HepG2 (cell line): ENCODE measurements around the gene FAM43A. TPM values are rescaled to one million over a fixed set of nuclear protein-coding genes. Genes with fewer than 3 reads are reported as not detected.

Experiments used
- ATAC-seq: fragments of 200-7000 bp; cut with Tn5 transposase; 3 replicates; pipeline ENCODE4 v1.9.1; 2020; ENCODE audit warnings: mild to moderate bottlenecking, moderate library complexity
- BruUV-seq: library from RNA; stranded (reverse); fragments of 400-500 nt; replicated peaks from 2 replicates; lab custom pipeline; 2021; lab: Mats Ljungman, UMichigan
- CTCF ChIA-PET: fragments of 300-600 bp; formaldehyde crosslinking; extraction: SDS; loops from one replicate; lab custom pipeline; 2021; ENCODE audit warnings: low total read pairs, inconsistent platforms, low intra/inter-chr PET ratio; lab: Yijun Ruan, JAX
- POLR2A ChIA-PET: fragments of 350-600 bp; sonication (Branson Sonifier 250); formaldehyde crosslinking; loops from one replicate; lab custom pipeline; 2020; ENCODE audit warnings: antibody characterized with exemption, inconsistent platforms; lab: Yijun Ruan, JAX
- DNase-seq: peaks from one replicate; pipeline ENCODE4 v3.0.0-alpha.2; 2015; ENCODE audit warnings: low spot score
- FAIRE-seq: peaks from 3 replicates; lab custom pipeline; 2011; peaks lifted over from hg19 to GRCh38; lab: Jason Lieb, UNC
- H2AFZ ChIP-seq: one replicate; pipeline ENCODE4 v1.6.1; 2011; ENCODE audit warnings: low read length, inconsistent platforms
- H3K27ac ChIP-seq: fragments of 300-600 bp; 3 replicates; pipeline ENCODE4 v1.8.0; 2011; ENCODE audit warnings: mixed run types, mild to moderate bottlenecking, mixed read lengths, low read length, inconsistent platforms; ENCODE audit not compliant: insufficient read depth; ENCODE audit errors: extremely low read length
- H3K27me3 ChIP-seq, 2 experiments: fragments of 200-600 bp in 1 of 2; 2 replicates in 1 of 2; 3 replicates in 1 of 2; pipeline versions ENCODE4 v1.6.0 to v1.8.0; 2011; ENCODE audit warnings: low read length in 2 of 2, mild to moderate bottlenecking in 2 of 2, moderate library complexity in 2 of 2, inconsistent platforms in 1 of 2; ENCODE audit not compliant: insufficient read depth in 2 of 2, control insufficient read depth in 1 of 2
- H3K36me3 ChIP-seq, 2 experiments: fragments of 200-600 bp in 1 of 2; replicated peaks in 1 of 2; 2 replicates in 1 of 2; 3 replicates in 1 of 2; pipeline versions ENCODE4 v1.5.1 to v1.8.0; 2011; ENCODE audit warnings: low read length in 2 of 2, inconsistent platforms in 1 of 2; ENCODE audit not compliant: insufficient read depth in 2 of 2, control insufficient read depth in 1 of 2
- H3K4me1 ChIP-seq: 2 replicates; pipeline ENCODE4 v1.5.1; 2012; ENCODE audit warnings: low read length, inconsistent platforms; ENCODE audit not compliant: insufficient read depth
- H3K4me2 ChIP-seq: 2 replicates; pipeline ENCODE4 v1.6.0; 2011; ENCODE audit warnings: low read depth, low read length, inconsistent platforms
- H3K4me3 ChIP-seq, 3 experiments: fragments of 200-600 bp in 1 of 3; sonication (generic), shearing (Covaris generic) in 1 of 3; replicated peaks in 1 of 3; 2 replicates each; pipeline ENCODE4 v1.5.1; 2011 to 2016; ENCODE audit warnings: low read length in 3 of 3, inconsistent platforms in 2 of 3, low read depth in 2 of 3, mild to moderate bottlenecking in 2 of 3, control low read depth in 1 of 3, mixed read lengths in 1 of 3; ENCODE audit not compliant: insufficient read depth in 1 of 3
- H3K79me2 ChIP-seq: one replicate; pipeline ENCODE4 v1.6.1; 2011; ENCODE audit warnings: low read length, inconsistent platforms; ENCODE audit not compliant: insufficient read depth
- H3K9ac ChIP-seq: 2 replicates; pipeline ENCODE4 v1.6.0; 2011; ENCODE audit warnings: mild to moderate bottlenecking, low read depth, low read length, inconsistent platforms; ENCODE audit not compliant: insufficient read depth
- H3K9me3 ChIP-seq: 2 replicates; pipeline ENCODE4 v1.5.1; 2012; ENCODE audit warnings: mild to moderate bottlenecking, low read length
- H4K20me1 ChIP-seq: 2 replicates; pipeline ENCODE4 v1.6.0; 2011; ENCODE audit warnings: inconsistent platforms, mild to moderate bottlenecking, low read length, moderate library complexity; ENCODE audit not compliant: insufficient read depth
- CCAR2 ChIP-seq: fragments of 200-400 bp; formaldehyde crosslinking; optimal IDR thresholded peaks from 2 replicates; pipeline ENCODE3; 2018; ENCODE audit warnings: low read depth, mild to moderate bottlenecking, low read length, moderate library complexity
- CEBPG ChIP-seq: IDR thresholded peaks from 2 replicates; pipeline ENCODE4 v1.6.1; 2016
- ETV6 ChIP-seq: sonication (generic); formaldehyde crosslinking; conservative IDR thresholded peaks from 2 replicates; pipeline ENCODE4 v1.4.0; 2020; ENCODE audit warnings: missing genetic modification reagents
- GZF1 ChIP-seq: sonication (generic); formaldehyde crosslinking; IDR thresholded peaks from 2 replicates; pipeline ENCODE4 v1.5.1; 2020; ENCODE audit warnings: mild to moderate bottlenecking, missing genetic modification reagents
- JUN ChIP-seq: sonication (generic); formaldehyde crosslinking; IDR thresholded peaks from 2 replicates; pipeline ENCODE4 v1.4.0; 2020; ENCODE audit warnings: mild to moderate bottlenecking, missing genetic modification reagents
- KMT2A ChIP-seq: sonication (generic); formaldehyde crosslinking; IDR thresholded peaks from 2 replicates; pipeline ENCODE4 v1.4.0; 2020; ENCODE audit warnings: missing genetic modification reagents
- NR2F2 ChIP-seq: IDR thresholded peaks from 2 replicates; pipeline ENCODE4 v1.6.1; 2012; ENCODE audit warnings: low read depth, inconsistent platforms, borderline replicate concordance
- NRL ChIP-seq: sonication (generic); formaldehyde crosslinking; IDR thresholded peaks from 2 replicates; pipeline ENCODE4 v1.5.0; 2020; ENCODE audit warnings: missing genetic modification reagents, mild to moderate bottlenecking, moderate library complexity, borderline replicate concordance
- ONECUT2 ChIP-seq: sonication (generic); formaldehyde crosslinking; IDR thresholded peaks from 2 replicates; pipeline ENCODE4 v1.4.0; 2020; ENCODE audit warnings: missing genetic modification reagents
- PAX8 ChIP-seq: sonication (generic); formaldehyde crosslinking; IDR thresholded peaks from 2 replicates; pipeline ENCODE4 v1.8.0; 2022; ENCODE audit warnings: mild to moderate bottlenecking, missing genetic modification reagents, borderline replicate concordance
- ZFP62 ChIP-seq: sonication (generic); formaldehyde crosslinking; IDR thresholded peaks from 2 replicates; pipeline ENCODE4 v1.4.0; 2020; ENCODE audit warnings: missing genetic modification reagents
- ZNF256 ChIP-seq: sonication (generic); formaldehyde crosslinking; conservative IDR thresholded peaks from 2 replicates; pipeline ENCODE4 v1.4.0; 2020; ENCODE audit warnings: missing genetic modification reagents
- ZNF367 ChIP-seq: sonication (generic); formaldehyde crosslinking; IDR thresholded peaks from 2 replicates; pipeline ENCODE4 v1.4.0; 2020; ENCODE audit warnings: missing genetic modification reagents, borderline replicate concordance
- ZNF547 ChIP-seq: sonication (generic); formaldehyde crosslinking; IDR thresholded peaks from 2 replicates; pipeline ENCODE4 v1.5.1; 2020; ENCODE audit warnings: mild to moderate bottlenecking, missing genetic modification reagents
- WGBS: methylation state at CpG from one replicate; pipeline ENCODE4 v1.1.6; 2017; ENCODE audit warnings: low lambda C conversion rate; 5-methylcytosine and 5-hydroxymethylcytosine counted together
- in situ Hi-C: cut with HindIII; loops from 2 replicates; pipeline ENCODE4 v1.10.0; 2017; ENCODE audit warnings: low pct_unique_long_range_greater_than_20kb; ENCODE audit not compliant: extremely low pct_ligation_motif_present
- intact Hi-C: fragments of 100-400 bp; cut with micrococcal nuclease; formaldehyde crosslinking; loops from one replicate; pipeline ENCODE4 v1.10.0; 2022; ENCODE audit not compliant: unreplicated experiment
- polyA plus RNA-seq, 8 experiments: library from polyadenylated mRNA; depleted of rRNA in 3 of 8; stranded (reverse) in 7 of 8; unstranded in 1 of 8; fragments of >200 nt; fragmentation: Illumina TruSeq in 4 of 8; extraction: Trizol in 4 of 8; gene quantifications; 2 replicates each; pipeline versions ENCODE4 v1.2.1 to v1.2.3, GENCODE V29; 2011 to 2016; ENCODE audit warnings: low read depth in 4 of 8, missing spikeins in 1 of 8, mixed read lengths in 1 of 8; ENCODE audit not compliant: insufficient read depth in 1 of 8
- total RNA-seq, 5 experiments: library from RNA; depleted of rRNA; stranded (reverse); fragments of >200 nt; fragmentation: Illumina TruSeq; extraction: Trizol; gene quantifications; 2 replicates each; pipeline ENCODE4 v1.2.3, GENCODE V29; 2016; ENCODE audit warnings: low read depth in 1 of 5
- TF ChIP-seq, protein P1 (sequence below): sonication (generic); formaldehyde crosslinking; IDR thresholded peaks from 2 replicates; pipeline ENCODE4 v1.8.0; 2022; ENCODE audit warnings: mild to moderate bottlenecking, missing genetic modification reagents
- TF ChIP-seq, protein P2 (sequence below): sonication (generic); formaldehyde crosslinking; IDR thresholded peaks from 2 replicates; pipeline ENCODE4 v1.4.0; 2020; ENCODE audit warnings: missing genetic modification reagents
- TF ChIP-seq, protein P3 (sequence below): IDR thresholded peaks from 2 replicates; pipeline ENCODE4 v1.6.1; 2016; ENCODE audit warnings: low read depth, control low read depth
- TF ChIP-seq, protein P4 (sequence below): sonication (generic); formaldehyde crosslinking; IDR thresholded peaks from 2 replicates; pipeline ENCODE4 v1.4.0; 2020; ENCODE audit warnings: mild to moderate bottlenecking, missing genetic modification reagents
- TF ChIP-seq, protein P5 (sequence below): sonication (generic); formaldehyde crosslinking; IDR thresholded peaks from 2 replicates; pipeline ENCODE4 v1.4.0; 2020; ENCODE audit warnings: mild to moderate bottlenecking, missing genetic modification reagents

The FAM43A gene
- total and polyA plus RNA-seq, 2 of the 13 experiments (the other 11 are each of a cell fraction or from before 2014, with no cell fraction given), result 0.91 to 1.8 TPM

DNA sequence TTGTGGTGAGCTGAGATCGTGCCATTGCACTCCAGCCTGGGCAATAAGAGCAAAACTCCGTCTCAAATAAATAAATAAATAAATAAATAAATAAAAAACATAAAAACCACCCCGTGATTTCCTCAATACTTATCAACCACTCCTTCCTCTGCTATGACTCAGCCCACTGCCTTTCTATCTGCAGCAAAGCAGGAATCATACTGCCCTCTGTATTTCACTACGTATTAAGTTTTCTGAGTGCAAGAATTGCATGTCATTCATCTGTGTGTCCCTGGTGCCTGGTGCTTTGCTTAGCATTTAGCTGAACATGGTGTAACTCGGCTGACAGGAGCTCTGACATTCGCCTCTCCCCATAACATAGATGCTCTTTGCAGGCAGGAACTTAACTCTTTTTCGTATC is 20.8 kb upstream of the FAM43A start:
- FAIRE-seq (no peak), ATAC-seq (no peak)

More for the DNA sequence above, 20.8 kb upstream of the FAM43A start:
- in situ Hi-C loops, result no loop called here
- Histone ChIP-seq H3K9me3 (no peaks in the 10 kb centered on the region), H3K9ac (no peak overlapping the region), H3K79me2 (no peaks in the 10 kb centered on the region), H3K4me1 (peaks cover under 1% of the 10 kb centered on the region; the same call in 1 of the 2 replicates), H3K36me3 (peaks cover 7 to 56% of the 10 kb centered on the region in 2 experiments), H3K4me3 (no peak overlapping the region), H3K27ac (no peak overlapping the region), H3K4me2 (no peak overlapping the region), H2AFZ (no peak overlapping the region), H3K27me3 (no peaks in the 10 kb centered on the region; a peak in 1 of 5 replicates), H4K20me1 (no peaks in the 10 kb centered on the region)
- TF ChIP-seq, protein P1, sequence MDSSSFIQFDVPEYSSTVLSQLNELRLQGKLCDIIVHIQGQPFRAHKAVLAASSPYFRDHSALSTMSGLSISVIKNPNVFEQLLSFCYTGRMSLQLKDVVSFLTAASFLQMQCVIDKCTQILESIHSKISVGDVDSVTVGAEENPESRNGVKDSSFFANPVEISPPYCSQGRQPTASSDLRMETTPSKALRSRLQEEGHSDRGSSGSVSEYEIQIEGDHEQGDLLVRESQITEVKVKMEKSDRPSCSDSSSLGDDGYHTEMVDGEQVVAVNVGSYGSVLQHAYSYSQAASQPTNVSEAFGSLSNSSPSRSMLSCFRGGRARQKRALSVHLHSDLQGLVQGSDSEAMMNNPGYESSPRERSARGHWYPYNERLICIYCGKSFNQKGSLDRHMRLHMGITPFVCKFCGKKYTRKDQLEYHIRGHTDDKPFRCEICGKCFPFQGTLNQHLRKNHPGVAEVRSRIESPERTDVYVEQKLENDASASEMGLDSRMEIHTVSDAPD (CRISPR knock-in tag), result no peak
- TF ChIP-seq CCAR2 (no peak), KMT2A (CRISPR knock-in tag) (no peak), ZNF367 (CRISPR knock-in tag) (no peak), CEBPG (CRISPR knock-in tag) (no peak), JUN (CRISPR knock-in tag) (no peak), ONECUT2 (CRISPR knock-in tag) (no peak), PAX8 (CRISPR knock-in tag) (no peak), ETV6 (CRISPR knock-in tag) (no peak), NRL (CRISPR knock-in tag) (no peak), ZNF256 (CRISPR knock-in tag) (no peak), ZFP62 (CRISPR knock-in tag) (no peak), NR2F2 (no peak), ZNF547 (CRISPR knock-in tag) (no peak), GZF1 (CRISPR knock-in tag) (no peak)
- TF ChIP-seq, protein P2, sequence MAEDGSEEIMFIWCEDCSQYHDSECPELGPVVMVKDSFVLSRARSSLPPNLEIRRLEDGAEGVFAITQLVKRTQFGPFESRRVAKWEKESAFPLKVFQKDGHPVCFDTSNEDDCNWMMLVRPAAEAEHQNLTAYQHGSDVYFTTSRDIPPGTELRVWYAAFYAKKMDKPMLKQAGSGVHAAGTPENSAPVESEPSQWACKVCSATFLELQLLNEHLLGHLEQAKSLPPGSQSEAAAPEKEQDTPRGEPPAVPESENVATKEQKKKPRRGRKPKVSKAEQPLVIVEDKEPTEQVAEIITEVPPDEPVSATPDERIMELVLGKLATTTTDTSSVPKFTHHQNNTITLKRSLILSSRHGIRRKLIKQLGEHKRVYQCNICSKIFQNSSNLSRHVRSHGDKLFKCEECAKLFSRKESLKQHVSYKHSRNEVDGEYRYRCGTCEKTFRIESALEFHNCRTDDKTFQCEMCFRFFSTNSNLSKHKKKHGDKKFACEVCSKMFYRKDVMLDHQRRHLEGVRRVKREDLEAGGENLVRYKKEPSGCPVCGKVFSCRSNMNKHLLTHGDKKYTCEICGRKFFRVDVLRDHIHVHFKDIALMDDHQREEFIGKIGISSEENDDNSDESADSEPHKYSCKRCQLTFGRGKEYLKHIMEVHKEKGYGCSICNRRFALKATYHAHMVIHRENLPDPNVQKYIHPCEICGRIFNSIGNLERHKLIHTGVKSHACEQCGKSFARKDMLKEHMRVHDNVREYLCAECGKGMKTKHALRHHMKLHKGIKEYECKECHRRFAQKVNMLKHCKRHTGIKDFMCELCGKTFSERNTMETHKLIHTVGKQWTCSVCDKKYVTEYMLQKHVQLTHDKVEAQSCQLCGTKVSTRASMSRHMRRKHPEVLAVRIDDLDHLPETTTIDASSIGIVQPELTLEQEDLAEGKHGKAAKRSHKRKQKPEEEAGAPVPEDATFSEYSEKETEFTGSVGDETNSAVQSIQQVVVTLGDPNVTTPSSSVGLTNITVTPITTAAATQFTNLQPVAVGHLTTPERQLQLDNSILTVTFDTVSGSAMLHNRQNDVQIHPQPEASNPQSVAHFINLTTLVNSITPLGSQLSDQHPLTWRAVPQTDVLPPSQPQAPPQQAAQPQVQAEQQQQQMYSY (CRISPR knock-in tag), result no peak
- TF ChIP-seq, protein P3, sequence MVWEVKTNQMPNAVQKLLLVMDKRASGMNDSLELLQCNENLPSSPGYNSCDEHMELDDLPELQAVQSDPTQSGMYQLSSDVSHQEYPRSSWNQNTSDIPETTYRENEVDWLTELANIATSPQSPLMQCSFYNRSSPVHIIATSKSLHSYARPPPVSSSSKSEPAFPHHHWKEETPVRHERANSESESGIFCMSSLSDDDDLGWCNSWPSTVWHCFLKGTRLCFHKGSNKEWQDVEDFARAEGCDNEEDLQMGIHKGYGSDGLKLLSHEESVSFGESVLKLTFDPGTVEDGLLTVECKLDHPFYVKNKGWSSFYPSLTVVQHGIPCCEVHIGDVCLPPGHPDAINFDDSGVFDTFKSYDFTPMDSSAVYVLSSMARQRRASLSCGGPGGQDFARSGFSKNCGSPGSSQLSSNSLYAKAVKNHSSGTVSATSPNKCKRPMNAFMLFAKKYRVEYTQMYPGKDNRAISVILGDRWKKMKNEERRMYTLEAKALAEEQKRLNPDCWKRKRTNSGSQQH (CRISPR knock-in tag), result no peak
- TF ChIP-seq, protein P4, sequence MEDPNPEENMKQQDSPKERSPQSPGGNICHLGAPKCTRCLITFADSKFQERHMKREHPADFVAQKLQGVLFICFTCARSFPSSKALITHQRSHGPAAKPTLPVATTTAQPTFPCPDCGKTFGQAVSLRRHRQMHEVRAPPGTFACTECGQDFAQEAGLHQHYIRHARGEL (CRISPR knock-in tag), result no peak
- TF ChIP-seq, protein P5, sequence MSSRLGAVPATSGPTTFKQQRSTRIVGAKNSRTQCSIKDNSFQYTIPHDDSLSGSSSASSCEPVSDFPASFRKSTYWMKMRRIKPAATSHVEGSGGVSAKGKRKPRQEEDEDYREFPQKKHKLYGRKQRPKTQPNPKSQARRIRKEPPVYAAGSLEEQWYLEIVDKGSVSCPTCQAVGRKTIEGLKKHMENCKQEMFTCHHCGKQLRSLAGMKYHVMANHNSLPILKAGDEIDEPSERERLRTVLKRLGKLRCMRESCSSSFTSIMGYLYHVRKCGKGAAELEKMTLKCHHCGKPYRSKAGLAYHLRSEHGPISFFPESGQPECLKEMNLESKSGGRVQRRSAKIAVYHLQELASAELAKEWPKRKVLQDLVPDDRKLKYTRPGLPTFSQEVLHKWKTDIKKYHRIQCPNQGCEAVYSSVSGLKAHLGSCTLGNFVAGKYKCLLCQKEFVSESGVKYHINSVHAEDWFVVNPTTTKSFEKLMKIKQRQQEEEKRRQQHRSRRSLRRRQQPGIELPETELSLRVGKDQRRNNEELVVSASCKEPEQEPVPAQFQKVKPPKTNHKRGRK (CRISPR knock-in tag), result no peak
- CTCF ChIA-PET, result no interaction called here
- POLR2A ChIA-PET, result no interaction called here
- no peak for DNase-seq
- 98% methylated on average over 7 of the region's 7 CpGs for WGBS
- BruUV-seq, result no TSS peak
- intact Hi-C loops, result no loop called here
